ENCODE data around the gene SHROOM3.

SHROOM3 gene

DNA sequence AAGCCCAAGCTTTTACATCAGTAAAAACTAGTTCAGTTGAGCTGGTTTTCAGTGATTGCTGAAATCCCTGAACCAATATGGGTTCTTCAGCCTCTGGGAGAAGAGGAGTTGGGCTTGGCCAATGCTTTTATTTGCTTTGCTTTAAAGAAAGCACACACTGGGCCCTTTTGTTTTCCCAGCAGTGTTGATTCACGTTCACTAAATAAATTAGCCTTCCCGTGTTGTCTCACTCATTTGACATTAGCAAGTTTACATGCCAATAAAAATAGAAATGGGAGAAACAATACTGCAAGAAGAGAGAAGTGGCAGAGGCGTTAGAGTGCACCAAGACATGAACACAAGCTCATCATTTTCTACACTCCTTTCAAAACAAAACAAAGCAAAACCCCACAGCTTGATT lies 136.2 kb downstream of the SHROOM3 start:
- no peak overlapping the region for H3K27ac ChIP-seq
- H3K27me3 ChIP-seq = peaks cover 3% of the 10 kb centered on the region
- H3K9me3 ChIP-seq = no peaks in the 10 kb centered on the region
- no peaks in the 10 kb centered on the region for H3K36me3 ChIP-seq
- no peaks in the 10 kb centered on the region for H3K4me1 ChIP-seq (ENCODE audit: control insufficient read depth in 1 of 2, insufficient read depth in 1 of 2, low read depth in 1 of 2, low read length in 1 of 2)
- H3K4me3 ChIP-seq (ENCODE audit: low read depth in 1 of 2, low read length in 1 of 2) = no peak overlapping the region
- TF ChIP-seq CTCF (IDR thresholded peaks at IDR 0.05) = no peak

GRCh38 chr4:76572224-76572623 lies 137.2 kb downstream of the SHROOM3 start:
- peaks cover 10% of the 10 kb centered on the region for H3K27me3 ChIP-seq
- H3K9me3 ChIP-seq = no peaks in the 10 kb centered on the region
- no peak for TF ChIP-seq CTCF (IDR thresholded peaks at IDR 0.05)
- no peaks in the 10 kb centered on the region for H3K36me3 ChIP-seq
- no peak overlapping the region for H3K4me3 ChIP-seq (ENCODE audit: low read depth in 1 of 2, low read length in 1 of 2)
- H3K4me1 ChIP-seq (ENCODE audit: control insufficient read depth in 1 of 2, insufficient read depth in 1 of 2, low read depth in 1 of 2, low read length in 1 of 2) = no peaks in the 10 kb centered on the region
- H3K27ac ChIP-seq = no peak overlapping the region

- Histone ChIP-seq H3K9me3 (no peaks in the 10 kb centered on the region), H3K27me3 (peaks cover 44% of the 10 kb centered on the region), H3K4me3 (ENCODE audit: low read depth in 1 of 2, low read length in 1 of 2) (no peak overlapping the region), H3K4me1 (ENCODE audit: control insufficient read depth in 1 of 2, insufficient read depth in 1 of 2, low read depth in 1 of 2, low read length in 1 of 2) (no peaks in the 10 kb centered on the region), H3K36me3 (no peaks in the 10 kb centered on the region), H3K27ac (no peak overlapping the region)
- no peak for TF ChIP-seq CTCF (IDR thresholded peaks at IDR 0.05)
Observed at GRCh38 chr4:76576824-76577223, 141.8 kb downstream of the SHROOM3 start.

DNA sequence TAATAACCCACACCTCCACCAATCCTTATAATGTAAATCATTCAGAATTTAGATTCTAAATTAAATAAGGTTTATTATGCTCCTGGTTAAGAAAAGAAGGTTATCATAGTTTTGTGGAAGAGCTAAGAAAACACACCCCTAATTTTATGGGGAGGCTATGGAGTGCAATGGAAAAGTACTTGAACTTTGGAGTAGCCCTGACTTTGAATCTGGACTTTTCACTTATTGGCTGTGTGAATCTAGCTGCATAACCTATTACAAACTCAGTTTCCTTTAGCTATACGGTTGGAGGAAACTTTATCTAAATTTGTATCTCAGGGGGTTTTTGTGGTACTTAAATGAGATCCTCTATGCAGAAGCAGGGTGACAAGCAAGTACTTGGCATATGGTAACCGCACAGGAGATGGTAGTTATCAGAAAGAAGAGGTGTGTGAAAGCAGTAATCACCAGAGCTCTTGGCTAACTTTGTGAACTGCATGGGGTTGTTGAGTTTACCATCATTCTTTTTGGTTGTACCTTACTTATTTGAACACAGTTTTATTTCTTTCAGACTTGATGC lies 143.1 kb downstream of the SHROOM3 start:
- TF ChIP-seq CTCF (IDR thresholded peaks at IDR 0.05) = no peak
- no peak overlapping the region for H3K27ac ChIP-seq

DNA sequence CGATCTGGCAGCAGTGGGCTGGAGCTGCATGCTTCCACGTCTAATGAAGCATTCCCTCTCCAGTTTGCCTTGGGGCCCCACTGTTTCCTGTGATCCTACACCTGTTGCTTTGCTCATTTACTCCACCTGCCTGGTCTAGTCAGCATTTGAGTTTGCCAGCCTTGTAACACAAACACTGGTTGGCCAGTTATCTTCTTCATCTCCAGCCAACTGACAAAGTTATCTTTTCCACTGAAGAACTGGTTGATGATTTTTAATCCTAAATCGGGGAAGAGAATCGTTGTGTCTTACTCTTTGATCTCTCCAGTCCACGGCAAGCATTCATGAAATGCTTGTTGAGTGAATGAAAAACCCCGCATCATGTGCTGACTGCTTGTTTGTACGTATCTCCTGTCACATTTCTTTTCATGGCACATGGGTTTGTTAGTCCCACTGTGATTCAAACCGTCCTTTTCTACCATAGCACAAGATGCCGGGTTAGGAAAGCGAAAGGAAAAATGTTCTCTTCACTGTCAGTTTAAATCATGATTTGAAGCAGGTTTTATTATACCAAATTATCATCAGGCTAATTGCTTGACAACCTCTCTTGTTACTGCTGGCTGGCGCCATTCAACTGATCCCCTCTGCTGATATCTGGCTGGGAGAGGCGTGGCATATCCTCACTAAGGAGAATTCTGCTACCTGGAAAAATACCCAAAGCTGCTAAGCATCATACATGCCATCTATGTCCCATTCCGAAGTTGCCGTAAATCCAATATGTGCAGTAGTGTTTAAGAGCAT lies 144.8 kb downstream of the SHROOM3 start:
- no peak overlapping the region for H3K4me3 ChIP-seq (ENCODE audit: low read depth in 1 of 2, low read length in 1 of 2)
- peaks cover 70% of the 10 kb centered on the region for H3K27me3 ChIP-seq
- no peaks in the 10 kb centered on the region for H3K4me1 ChIP-seq (ENCODE audit: control insufficient read depth in 1 of 2, insufficient read depth in 1 of 2, low read depth in 1 of 2, low read length in 1 of 2)
- TF ChIP-seq CTCF (IDR thresholded peaks at IDR 0.05) = no peak
- H3K36me3 ChIP-seq = no peaks in the 10 kb centered on the region
- H3K9me3 ChIP-seq = no peaks in the 10 kb centered on the region
- H3K27ac ChIP-seq = no peak overlapping the region

More for the DNA sequence above, 143.1 kb downstream of the SHROOM3 start:
- Histone ChIP-seq H3K4me3 (ENCODE audit: low read depth in 1 of 2, low read length in 1 of 2) (no peak overlapping the region), H3K36me3 (no peaks in the 10 kb centered on the region), H3K27me3 (peaks cover 53% of the 10 kb centered on the region), H3K4me1 (ENCODE audit: control insufficient read depth in 1 of 2, insufficient read depth in 1 of 2, low read depth in 1 of 2, low read length in 1 of 2) (no peaks in the 10 kb centered on the region), H3K9me3 (no peaks in the 10 kb centered on the region)
